BLaER1 (cell line): ENCODE measurements around the gene ACSM4.
A peak's percentile ranks its signal among the peaks of the same experiment; 100 is the strongest.

Experiments used
- H3K27ac ChIP-seq: shearing (Covaris generic); formaldehyde crosslinking; 2 replicates; pipeline ENCODE4 v1.8.1; 2022
- H3K27me3 ChIP-seq: shearing (Covaris generic); formaldehyde crosslinking; 2 replicates; pipeline ENCODE4 v1.8.1; 2022
- H3K36me3 ChIP-seq: shearing (Covaris generic); formaldehyde crosslinking; 2 replicates; pipeline ENCODE4 v1.8.1; 2022
- H3K4me1 ChIP-seq: shearing (Covaris generic); formaldehyde crosslinking; 2 replicates; pipeline ENCODE4 v1.8.1; 2022
- H3K4me2 ChIP-seq: shearing (Covaris generic); formaldehyde crosslinking; 2 replicates; pipeline ENCODE4 v1.8.1; 2022
- H3K4me3 ChIP-seq: shearing (Covaris generic); formaldehyde crosslinking; 2 replicates; pipeline ENCODE4 v1.8.1; 2022
- H3K9ac ChIP-seq: shearing (Covaris generic); formaldehyde crosslinking; 2 replicates; pipeline ENCODE4 v1.8.1; 2022
- H3K9me3 ChIP-seq: shearing (Covaris generic); formaldehyde crosslinking; 2 replicates; pipeline ENCODE4 v1.8.1; 2022
- H4K20me1 ChIP-seq: shearing (Covaris generic); formaldehyde crosslinking; 2 replicates; pipeline ENCODE4 v1.8.1; 2022
- Cebpa-rat ChIP-seq: shearing (Covaris generic); IDR thresholded peaks from 2 replicates; pipeline ENCODE4 v1.8.1; 2022

The ACSM4 gene

DNA sequence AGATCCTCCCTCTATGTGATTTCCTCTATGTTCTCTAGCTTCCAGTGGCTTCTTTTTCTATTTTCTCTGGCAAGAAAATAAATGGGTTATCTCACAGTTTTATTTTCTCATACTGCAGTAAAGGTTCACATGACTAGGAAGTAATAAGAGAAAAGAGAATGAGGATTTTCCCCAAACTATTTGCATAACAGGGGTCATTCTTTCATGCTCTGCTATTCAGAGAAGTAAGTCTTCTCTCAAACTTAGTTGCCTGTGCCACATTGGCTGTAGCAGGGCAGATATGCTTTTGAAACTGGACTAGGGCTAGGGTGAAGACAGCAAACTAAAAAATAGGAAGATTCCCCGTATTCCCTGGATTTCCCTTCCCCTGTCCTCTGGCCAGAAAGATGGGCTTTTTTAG, 57.4 kb downstream of the ACSM4 start:
- no peak overlapping the region for H3K4me2 ChIP-seq
- H3K27me3 ChIP-seq, result no peaks in the 10 kb centered on the region

DNA sequence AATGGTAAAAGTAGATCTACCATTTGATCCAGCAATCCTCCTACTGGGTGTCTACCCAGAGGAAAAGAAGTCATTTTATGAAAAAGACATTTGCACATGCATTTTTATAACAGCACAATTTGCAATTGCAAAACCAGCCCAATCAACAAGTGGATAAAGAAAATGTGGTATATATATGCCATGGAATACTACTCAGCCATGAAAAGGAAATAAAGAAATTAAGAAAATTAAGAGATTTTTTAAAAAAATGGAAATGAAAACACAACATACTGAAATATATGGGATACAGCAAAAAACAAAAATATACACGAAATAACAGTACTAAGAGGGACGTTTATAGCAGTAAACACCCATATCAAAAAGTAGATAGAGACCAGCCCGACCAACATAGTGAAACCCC, 58.9 kb downstream of the ACSM4 start:
- Histone ChIP-seq H3K4me2 (no peak overlapping the region), H3K27ac (no peak overlapping the region), H3K36me3 (no peaks in the 10 kb centered on the region), H3K9ac (no peak overlapping the region), H3K27me3 (no peaks in the 10 kb centered on the region), H3K4me1 (no peaks in the 10 kb centered on the region), H3K9me3 (no peaks in the 10 kb centered on the region), H4K20me1 (no peaks in the 10 kb centered on the region), H3K4me3 (no peak overlapping the region)
- TF ChIP-seq Cebpa-rat, result no peak

More for the DNA sequence above, 57.4 kb downstream of the ACSM4 start:
- no peak for TF ChIP-seq Cebpa-rat
- Histone ChIP-seq H3K9ac (no peak overlapping the region), H3K4me3 (no peak overlapping the region), H3K36me3 (no peaks in the 10 kb centered on the region), H3K27ac (no peak overlapping the region), H3K9me3 (no peaks in the 10 kb centered on the region), H4K20me1 (no peaks in the 10 kb centered on the region), H3K4me1 (no peaks in the 10 kb centered on the region)

DNA sequence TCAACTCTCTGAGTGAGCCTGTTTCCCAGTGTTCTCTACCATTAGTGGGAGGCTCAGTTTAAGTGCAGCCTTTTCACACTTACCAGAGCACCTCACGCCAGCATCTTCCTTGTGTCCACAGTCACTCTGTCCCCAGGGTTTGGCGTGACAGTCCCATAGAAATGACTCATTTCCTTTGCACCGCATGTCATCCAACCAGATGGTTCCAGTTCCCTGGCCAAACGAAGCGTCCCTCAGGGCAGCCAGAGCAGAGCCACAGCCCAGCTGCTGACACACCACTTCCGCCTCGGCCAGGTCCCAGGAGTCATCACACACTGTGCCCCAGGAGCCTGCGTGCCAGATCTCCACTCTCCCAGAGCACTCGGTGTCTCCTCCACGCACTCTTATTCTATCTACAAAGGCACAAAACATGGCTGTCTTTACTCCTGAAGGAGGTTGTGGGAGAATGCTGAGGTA, 65.4 kb downstream of the ACSM4 start:
- Histone ChIP-seq H3K27me3 (no peaks in the 10 kb centered on the region), H4K20me1 (no peaks in the 10 kb centered on the region)

DNA sequence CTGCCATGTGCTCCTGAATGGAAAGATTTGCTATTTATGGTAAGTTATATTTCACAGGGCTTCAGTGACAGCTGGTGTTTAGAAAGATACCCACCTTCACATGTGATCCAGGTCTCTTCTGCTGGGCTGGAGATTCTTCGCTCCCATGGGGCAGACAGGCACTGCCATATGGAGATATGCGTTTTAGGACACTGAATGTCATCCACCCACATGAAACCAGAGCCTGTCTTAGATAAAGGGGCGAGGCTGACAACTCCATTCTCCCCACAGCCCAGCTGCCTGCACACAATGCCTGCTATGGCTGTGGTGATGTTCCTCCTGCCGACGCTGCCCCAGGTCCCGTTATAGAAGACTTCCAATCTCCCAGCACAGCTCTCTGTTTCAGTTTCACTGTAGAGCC, 69.4 kb downstream of the ACSM4 start:
- H3K4me2 ChIP-seq, result no peak overlapping the region
- no peaks in the 10 kb centered on the region for H4K20me1 ChIP-seq
- no peaks in the 10 kb centered on the region for H3K9me3 ChIP-seq
- H3K4me3 ChIP-seq, result no peak overlapping the region
- no peaks in the 10 kb centered on the region for H3K27me3 ChIP-seq
- no peak overlapping the region for H3K9ac ChIP-seq
- no peaks in the 10 kb centered on the region for H3K36me3 ChIP-seq
- no peak overlapping the region for H3K27ac ChIP-seq
- peaks cover 25% of the 10 kb centered on the region for H3K4me1 ChIP-seq
- TF ChIP-seq Cebpa-rat, result no peak

More for the DNA sequence above, 65.4 kb downstream of the ACSM4 start:
- TF ChIP-seq Cebpa-rat, result no peak
- Histone ChIP-seq H3K4me3 (peak overlapping the region; percentile 60), H3K9me3 (no peaks in the 10 kb centered on the region), H3K36me3 (no peaks in the 10 kb centered on the region), H3K27ac (peak overlapping the region; percentile 71), H3K4me2 (peak overlapping the region; percentile 82), H3K9ac (peak overlapping the region; percentile 21; the same call in 1 of the 2 replicates), H3K4me1 (peaks cover 27% of the 10 kb centered on the region)

DNA sequence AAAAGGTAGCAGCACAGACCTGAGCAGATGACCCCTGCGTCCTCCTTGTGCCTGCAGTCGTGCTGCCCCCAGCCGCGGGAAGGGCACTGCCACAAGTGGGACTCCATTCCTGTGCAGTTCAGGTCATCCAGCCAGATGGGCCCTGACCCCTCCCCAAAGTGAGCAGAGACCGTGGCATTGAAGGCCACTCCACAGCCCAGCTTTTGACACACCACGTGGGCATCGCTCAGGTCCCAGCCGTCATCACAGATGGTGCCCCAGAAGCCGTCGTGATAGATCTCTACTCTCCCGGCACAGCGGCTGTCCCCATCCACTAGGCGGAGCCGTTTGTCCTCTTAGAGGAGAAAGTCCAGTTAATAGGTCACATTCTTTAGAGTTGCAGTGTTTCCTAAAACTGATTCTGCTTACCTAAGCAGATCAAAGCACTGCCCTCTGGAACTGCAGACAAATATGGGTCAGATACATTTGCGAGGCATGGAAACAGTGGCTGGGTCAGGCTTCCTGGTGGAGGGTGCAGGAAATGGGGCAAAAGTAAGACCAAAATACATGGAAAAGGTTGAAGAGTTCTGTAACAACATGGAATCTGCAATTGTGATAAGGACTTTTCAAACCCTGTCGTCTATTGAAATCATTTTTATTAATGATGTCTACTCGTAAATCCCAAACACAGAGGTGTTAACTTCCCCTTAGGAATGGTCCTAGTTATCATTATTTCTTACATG, 70.7 kb downstream of the ACSM4 start:
- no peaks in the 10 kb centered on the region for H3K36me3 ChIP-seq

DNA sequence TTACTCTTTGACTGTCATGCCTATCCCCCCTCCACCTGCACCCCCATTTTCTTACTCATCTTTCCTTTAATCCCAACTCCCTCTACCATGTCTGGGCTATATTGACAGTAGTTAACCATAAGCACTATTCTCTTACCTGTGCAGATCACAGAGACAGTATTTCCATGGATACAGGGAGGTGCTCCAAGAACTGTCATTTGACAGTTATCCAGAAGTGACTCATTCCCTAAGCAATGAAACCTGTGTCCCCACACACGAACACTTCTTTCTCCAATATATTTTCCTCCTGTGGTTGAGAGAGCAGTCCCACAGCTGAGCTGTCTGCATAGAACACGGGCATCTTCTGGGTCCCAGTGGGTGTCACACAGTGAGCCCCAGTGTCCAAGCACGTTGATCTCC, 71.3 kb downstream of the ACSM4 start:
- no peaks in the 10 kb centered on the region for H3K9me3 ChIP-seq
- H3K4me1 ChIP-seq, result peaks cover 6% of the 10 kb centered on the region
- H3K9ac ChIP-seq, result no peak overlapping the region
- H3K27me3 ChIP-seq, result no peaks in the 10 kb centered on the region
- H4K20me1 ChIP-seq, result no peaks in the 10 kb centered on the region
- TF ChIP-seq Cebpa-rat, result no peak
- no peak overlapping the region for H3K27ac ChIP-seq
- no peak overlapping the region for H3K4me2 ChIP-seq
- H3K36me3 ChIP-seq, result no peaks in the 10 kb centered on the region
- H3K4me3 ChIP-seq, result no peak overlapping the region

More for the DNA sequence above, 70.7 kb downstream of the ACSM4 start:
- TF ChIP-seq Cebpa-rat, result no peak
- H3K27ac ChIP-seq, result no peak overlapping the region
- H4K20me1 ChIP-seq, result no peaks in the 10 kb centered on the region
- no peaks in the 10 kb centered on the region for H3K9me3 ChIP-seq
- no peak overlapping the region for H3K4me2 ChIP-seq
- H3K9ac ChIP-seq, result no peak overlapping the region
- peaks cover 12% of the 10 kb centered on the region for H3K4me1 ChIP-seq
- no peak overlapping the region for H3K4me3 ChIP-seq
- no peaks in the 10 kb centered on the region for H3K27me3 ChIP-seq

DNA sequence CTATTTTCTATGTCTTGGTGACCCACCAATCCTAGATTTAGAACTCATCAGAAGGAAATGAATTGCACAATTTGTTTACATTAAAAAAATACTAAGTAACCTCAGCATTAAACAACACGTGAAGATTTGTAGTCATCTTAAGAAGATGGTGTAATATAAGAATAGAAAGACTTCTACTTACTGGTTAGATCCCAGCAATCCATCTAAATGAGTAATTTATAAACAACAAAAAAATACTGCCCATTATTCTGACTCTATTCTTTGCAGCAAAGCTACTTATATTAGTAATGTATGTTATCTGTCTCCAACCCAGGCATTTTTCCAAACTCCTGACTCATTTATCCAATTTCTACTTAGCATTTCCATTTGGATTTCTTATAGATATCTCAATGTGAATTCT, 72.3 kb downstream of the ACSM4 start:
- Histone ChIP-seq H3K4me2 (no peak overlapping the region), H3K27ac (no peak overlapping the region), H3K27me3 (no peaks in the 10 kb centered on the region), H3K9me3 (no peaks in the 10 kb centered on the region), H4K20me1 (no peaks in the 10 kb centered on the region), H3K9ac (no peak overlapping the region), H3K36me3 (no peaks in the 10 kb centered on the region), H3K4me1 (peaks cover 5% of the 10 kb centered on the region; the same call in 1 of the 2 replicates), H3K4me3 (no peak overlapping the region)
- TF ChIP-seq Cebpa-rat, result no peak
